HEK293 (cell line): Measurements from ENCODE around the gene SH2D4B.

Experiments
- CTCF ChIP-seq: fragments of 450-650 bp; formaldehyde crosslinking; IDR thresholded peaks from 2 replicates; pipeline ENCODE4 v1.5.1; 2016; ENCODE audit warnings: missing biosample characterization, missing genetic modification characterization
- ZBTB1 ChIP-seq: fragments of 450-650 bp; formaldehyde crosslinking; IDR thresholded peaks from 2 replicates; pipeline ENCODE4 v1.5.1; 2016; ENCODE audit warnings: missing biosample characterization, missing genetic modification characterization
- ZBTB49 ChIP-seq: fragments of 450-650 bp; formaldehyde crosslinking; IDR thresholded peaks from 2 replicates; pipeline ENCODE4 v1.5.1; 2016; ENCODE audit warnings: missing biosample characterization, missing genetic modification characterization, low read depth
- ZNF324 ChIP-seq: fragments of 450-650 bp; formaldehyde crosslinking; IDR thresholded peaks from 2 replicates; pipeline ENCODE4 v1.5.1; 2016; ENCODE audit warnings: missing biosample characterization, missing genetic modification characterization
- TF ChIP-seq, protein P1 (sequence below): fragments of 450-650 bp; formaldehyde crosslinking; IDR thresholded peaks from 2 replicates; pipeline ENCODE4 v1.5.1; 2016; ENCODE audit warnings: missing biosample characterization, missing genetic modification characterization

GRCh38 chr10:80512031-80512526 lies 25.6 kb upstream of the SH2D4B start:
- no peak for TF ChIP-seq ZBTB49 (tag by site-specific recombination)
- no peak for TF ChIP-seq CTCF (tag by site-specific recombination)
- no peak for TF ChIP-seq ZBTB1 (tag by site-specific recombination)
- no peak for TF ChIP-seq ZNF324 (tag by site-specific recombination)
- TF ChIP-seq, protein P1, sequence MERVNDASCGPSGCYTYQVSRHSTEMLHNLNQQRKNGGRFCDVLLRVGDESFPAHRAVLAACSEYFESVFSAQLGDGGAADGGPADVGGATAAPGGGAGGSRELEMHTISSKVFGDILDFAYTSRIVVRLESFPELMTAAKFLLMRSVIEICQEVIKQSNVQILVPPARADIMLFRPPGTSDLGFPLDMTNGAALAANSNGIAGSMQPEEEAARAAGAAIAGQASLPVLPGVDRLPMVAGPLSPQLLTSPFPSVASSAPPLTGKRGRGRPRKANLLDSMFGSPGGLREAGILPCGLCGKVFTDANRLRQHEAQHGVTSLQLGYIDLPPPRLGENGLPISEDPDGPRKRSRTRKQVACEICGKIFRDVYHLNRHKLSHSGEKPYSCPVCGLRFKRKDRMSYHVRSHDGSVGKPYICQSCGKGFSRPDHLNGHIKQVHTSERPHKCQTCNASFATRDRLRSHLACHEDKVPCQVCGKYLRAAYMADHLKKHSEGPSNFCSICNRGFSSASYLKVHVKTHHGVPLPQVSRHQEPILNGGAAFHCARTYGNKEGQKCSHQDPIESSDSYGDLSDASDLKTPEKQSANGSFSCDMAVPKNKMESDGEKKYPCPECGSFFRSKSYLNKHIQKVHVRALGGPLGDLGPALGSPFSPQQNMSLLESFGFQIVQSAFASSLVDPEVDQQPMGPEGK, result no peak
